Body of pancreas (tissue), 4 donors: ENCODE data around the gene NUP153. TPM values are rescaled to one million over a fixed set of nuclear protein-coding genes. Genes with fewer than 3 reads are reported as not detected.

Experiments used
- ATAC-seq: fragments of 150-250 bp; one replicate; pipeline ENCODE4 v1.9.1; 2016
- DNase-seq, 4 donors: peaks; one replicate each; pipeline ENCODE4 v3.0.0-alpha.2; 2019
- H3K27ac ChIP-seq, 4 donors: fragments of 200-600 bp; sonication (generic); 1 replicate in 3 of 4; 2 replicates in 1 of 4; pipeline versions ENCODE4 v1.5.1 to v1.6.1; 2016 to 2019; ENCODE audit warnings: mild to moderate bottlenecking in 1 of 4, mixed read lengths in 1 of 4, moderate library complexity in 1 of 4
- H3K27me3 ChIP-seq, 2 donors: fragments of 200-600 bp; sonication (generic); one replicate each; pipeline ENCODE4 v1.6.0; 2016; ENCODE audit warnings: mild to moderate bottlenecking in 1 of 2
- H3K36me3 ChIP-seq, 2 donors: fragments of 200-600 bp; sonication (generic); replicated peaks in 1 of 2; 2 replicates each; pipeline ENCODE4 v1.5.1; 2016; ENCODE audit warnings: low read depth in 2 of 2; ENCODE audit not compliant: insufficient read depth in 1 of 2
- H3K4me1 ChIP-seq: fragments of 200-600 bp; sonication (generic); one replicate; pipeline ENCODE4 v1.6.0; 2016
- H3K4me3 ChIP-seq, 2 donors: fragments of 200-600 bp; sonication (generic); 1 replicate in 1 of 2; 2 replicates in 1 of 2; pipeline ENCODE4 v1.5.1; 2016 to 2019
- H3K9me3 ChIP-seq, 3 donors: fragments of 200-600 bp; sonication (generic); 1 replicate in 2 of 3; 2 replicates in 1 of 3; pipeline ENCODE4 v1.5.1; 2016
- CTCF ChIP-seq, 7 experiments: fragments of 450-650 bp in 4 of 7; fragments of 200-600 bp in 3 of 7; sonication (generic) in 3 of 7; IDR thresholded peaks; one replicate each; pipeline ENCODE4 v1.5.1; 2016 to 2019; ENCODE audit warnings: antibody characterized with exemption in 7 of 7
- POLR2A ChIP-seq, 3 donors: fragments of 450-650 bp; IDR thresholded peaks; one replicate each; pipeline ENCODE4 v1.6.1; 2016; ENCODE audit warnings: antibody characterized with exemption in 3 of 3, mild to moderate bottlenecking in 2 of 3
- WGBS, 2 donors: methylation state at CpG; one replicate each; pipeline ENCODE4 v1.1.5; 2017; 5-methylcytosine and 5-hydroxymethylcytosine counted together
- intact Hi-C: fragments of 100-400 bp; cut with DNase I; formaldehyde crosslinking; loops from one replicate; pipeline ENCODE4 v1.15.1; 2023
- total RNA-seq, 2 donors: library from RNA; depleted of rRNA; stranded (reverse); fragments of >200 nt; gene quantifications; one replicate each; pipeline ENCODE4 v1.1.0, GENCODE V29; 2016

NUP153 gene
- total RNA-seq, 2 donors from 2014 or later = 15.8 to 20.8 TPM

GRCh38 chr6:17684134-17684533 lies 22.6 kb downstream of the NUP153 start:
- DNase-seq (no peak), ATAC-seq (no peak)
- Histone ChIP-seq H3K27me3 (no peaks in the 10 kb centered on the region), H3K27ac (no peak overlapping the region), H3K4me3 (no peak overlapping the region), H3K9me3 (no peaks in the 10 kb centered on the region), H3K4me1 (no peaks in the 10 kb centered on the region), H3K36me3 (no peaks in the 10 kb centered on the region)
- intact Hi-C loops = no loop called here
- TF ChIP-seq POLR2A (IDR thresholded peaks at IDR 0.05) (no peak), CTCF (IDR thresholded peaks at IDR 0.05) (no peak)
- 100% methylated on average over 1 of the region's 1 CpG for WGBS, 2 donors

- Histone ChIP-seq H3K36me3 (no peaks in the 10 kb centered on the region), H3K27me3 (no peaks in the 10 kb centered on the region), H3K27ac (no peak overlapping the region), H3K9me3 (no peaks in the 10 kb centered on the region), H3K4me3 (no peak overlapping the region), H3K4me1 (peaks cover 3% of the 10 kb centered on the region)
- TF ChIP-seq POLR2A (IDR thresholded peaks at IDR 0.05) (no peak), CTCF (IDR thresholded peaks at IDR 0.05) (no peak)
- WGBS, 2 donors = 93 to 97% methylated on average over 2 of the region's 2 CpGs
- no peak for DNase-seq
- intact Hi-C loops = no loop called here
- no peak for ATAC-seq
Observed at GRCh38 chr6:17683428-17683827, 23.3 kb downstream of the NUP153 start.

- peaks cover 0 to 3% of the 10 kb centered on the region in 2 donors for H3K36me3 ChIP-seq
- TF ChIP-seq POLR2A (IDR thresholded peaks at IDR 0.05) = no peak
- no peak for TF ChIP-seq CTCF (IDR thresholded peaks at IDR 0.05)
- H3K27me3 ChIP-seq = no peaks in the 10 kb centered on the region
- H3K4me3 ChIP-seq = no peak overlapping the region
- DNase-seq = peak in 1 of 4 donors; percentile 12
- WGBS, 2 donors = 75 to 79% methylated on average over 8 of the region's 8 CpGs
- H3K4me1 ChIP-seq = peaks cover 3% of the 10 kb centered on the region
- ATAC-seq = peak; percentile 47
- H3K27ac ChIP-seq = peak overlapping the region in 1 of 4 donors; percentile 9
- intact Hi-C loops = no loop called here
- no peaks in the 10 kb centered on the region for H3K9me3 ChIP-seq
Observed at GRCh38 chr6:17679726-17680125, 27.0 kb downstream of the NUP153 start.

GRCh38 chr6:17677602-17678001 lies 29.1 kb downstream of the NUP153 start:
- ATAC-seq = no peak
- 92 to 95% methylated on average over 5 of the region's 5 CpGs for WGBS, 2 donors

More at GRCh38 chr6:17677602-17678001, 29.1 kb downstream of the NUP153 start:
- TF ChIP-seq CTCF (IDR thresholded peaks at IDR 0.05) (no peak), POLR2A (IDR thresholded peaks at IDR 0.05) (no peak)
- intact Hi-C loops = no loop called here
- no peak overlapping the region for H3K27ac ChIP-seq
- H3K36me3 ChIP-seq = peaks cover 0 to 14% of the 10 kb centered on the region in 2 donors
- peaks cover 3% of the 10 kb centered on the region for H3K4me1 ChIP-seq
- H3K4me3 ChIP-seq = no peak overlapping the region
- no peak for DNase-seq
- H3K27me3 ChIP-seq = no peaks in the 10 kb centered on the region
- no peaks in the 10 kb centered on the region for H3K9me3 ChIP-seq
